ENCODE data around the gene ANKDD1A. TPM values are rescaled to one million over a fixed set of nuclear protein-coding genes. Genes with fewer than 3 reads are reported as not detected.

Gene ANKDD1A
- total RNA-seq, 1 experiment from 2014 or later = 0.16 TPM

GRCh38 chr15:64865126-64865997 lies 46.3 kb upstream of the ANKDD1A start:
- CTCF ChIA-PET = interaction anchor here (0.8 kb wide), 1 partner anchor 56 kb away, joined by 5 read pairs; no protein-coding TSS in a partner anchor
- POLR2A ChIA-PET = no interaction called here
- H3K36me3 Mint-ChIP-seq (ENCODE audit: insufficient read depth, unreplicated experiment) = peaks cover 12% of the 10 kb centered on the region
- no peaks in the 10 kb centered on the region for H3K4me1 Mint-ChIP-seq (ENCODE audit: insufficient read depth, unreplicated experiment)
- no peak overlapping the region for H3K4me3 Mint-ChIP-seq (ENCODE audit: unreplicated experiment)
- no peak for DNase-seq (ENCODE audit: unreplicated experiment)
- intact Hi-C loops (cut with micrococcal nuclease) = no loop called here
- BruUV-seq (replicated peaks) = no TSS peak
- H3K27me3 Mint-ChIP-seq (ENCODE audit: insufficient read depth, unreplicated experiment) = no peaks in the 10 kb centered on the region
- H3K27ac Mint-ChIP-seq (ENCODE audit: low read depth, unreplicated experiment) = no peak overlapping the region
- no peak for TF ChIP-seq CTCF (IDR thresholded peaks at IDR 0.05; ENCODE audit: unreplicated experiment)
- H3K9me3 Mint-ChIP-seq (ENCODE audit: unreplicated experiment) = no peaks in the 10 kb centered on the region

GRCh38 chr15:64865998-64866520 lies 45.6 kb upstream of the ANKDD1A start:
- intact Hi-C loops (cut with micrococcal nuclease) = no loop called here
- DNase-seq (ENCODE audit: unreplicated experiment) = no peak
- POLR2A ChIA-PET = no interaction called here
- no TSS peak for BruUV-seq (replicated peaks)
- no peaks in the 10 kb centered on the region for H3K4me1 Mint-ChIP-seq (ENCODE audit: insufficient read depth, unreplicated experiment)
- H3K36me3 Mint-ChIP-seq (ENCODE audit: insufficient read depth, unreplicated experiment) = peaks cover 12% of the 10 kb centered on the region
- no peak for TF ChIP-seq CTCF (IDR thresholded peaks at IDR 0.05; ENCODE audit: unreplicated experiment)
- H3K27me3 Mint-ChIP-seq (ENCODE audit: insufficient read depth, unreplicated experiment) = no peaks in the 10 kb centered on the region
- no peak overlapping the region for H3K4me3 Mint-ChIP-seq (ENCODE audit: unreplicated experiment)
- H3K27ac Mint-ChIP-seq (ENCODE audit: low read depth, unreplicated experiment) = no peak overlapping the region
- CTCF ChIA-PET = interaction anchor here (0.8 kb wide), 1 partner anchor 57 kb away, joined by 5 read pairs; no protein-coding TSS in a partner anchor
- no peaks in the 10 kb centered on the region for H3K9me3 Mint-ChIP-seq (ENCODE audit: unreplicated experiment)

- ChIA-PET CTCF (no interaction called here), POLR2A (interaction anchor here (0.9 kb wide), 1 partner anchor 47 kb away, joined by 3 read pairs; no protein-coding TSS in a partner anchor)
- Mint-ChIP-seq H3K36me3 (ENCODE audit: insufficient read depth, unreplicated experiment) (peaks cover 5% of the 10 kb centered on the region), H3K4me3 (ENCODE audit: unreplicated experiment) (no peak overlapping the region), H3K27me3 (ENCODE audit: insufficient read depth, unreplicated experiment) (no peaks in the 10 kb centered on the region), H3K9me3 (ENCODE audit: unreplicated experiment) (no peaks in the 10 kb centered on the region), H3K27ac (ENCODE audit: low read depth, unreplicated experiment) (no peak overlapping the region), H3K4me1 (ENCODE audit: insufficient read depth, unreplicated experiment) (no peaks in the 10 kb centered on the region)
- DNase-seq (ENCODE audit: unreplicated experiment) = no peak
- TF ChIP-seq CTCF (IDR thresholded peaks at IDR 0.05; ENCODE audit: unreplicated experiment) = no peak
- intact Hi-C loops (cut with micrococcal nuclease) = no loop called here
- no TSS peak for BruUV-seq (replicated peaks)
Measured at GRCh38 chr15:64869501-64869900, 42.2 kb upstream of the ANKDD1A start.

GRCh38 chr15:64870353-64870752 lies 41.3 kb upstream of the ANKDD1A start:
- ChIA-PET POLR2A (no interaction called here), CTCF (interaction anchor here (0.6 kb wide), 1 partner anchor 8 kb away, joined by 3 read pairs; no protein-coding TSS in a partner anchor)
- Mint-ChIP-seq H3K27ac (ENCODE audit: low read depth, unreplicated experiment) (no peak overlapping the region), H3K36me3 (ENCODE audit: insufficient read depth, unreplicated experiment) (peaks cover 5% of the 10 kb centered on the region), H3K27me3 (ENCODE audit: insufficient read depth, unreplicated experiment) (no peaks in the 10 kb centered on the region), H3K4me3 (ENCODE audit: unreplicated experiment) (no peak overlapping the region), H3K4me1 (ENCODE audit: insufficient read depth, unreplicated experiment) (no peaks in the 10 kb centered on the region), H3K9me3 (ENCODE audit: unreplicated experiment) (no peaks in the 10 kb centered on the region)
- TF ChIP-seq CTCF (IDR thresholded peaks at IDR 0.05; ENCODE audit: unreplicated experiment) = no peak
- no peak for DNase-seq (ENCODE audit: unreplicated experiment)
- intact Hi-C loops (cut with micrococcal nuclease) = no loop called here
- BruUV-seq (replicated peaks) = no TSS peak

All from MCF 10A (cell line).